Aorta (tissue), 5 donors: ENCODE results near the gene DNAH8. TPM values are rescaled to one million over a fixed set of nuclear protein-coding genes. Genes with fewer than 3 reads are reported as not detected.
"Not testable (repeated sequence)": the region's sequence is repeated elsewhere in the genome, so short reads cannot be mapped to it uniquely, and the experiment has no call there.

ENCODE experiments used
- ATAC-seq: fragments of 200-7000 bp; cut with Tn5 transposase; one replicate; pipeline ENCODE4 v1.9.1; 2022; ENCODE audit warnings: moderate library complexity; ENCODE audit not compliant: low FRiP score
- DNase-seq, 2 donors: peaks; one replicate each; pipeline ENCODE4 v3.0.0-alpha.2; 2020
- H3K27ac ChIP-seq, 2 donors: one replicate each; pipeline ENCODE4 v1.5.1; 2013; ENCODE audit warnings: low read length in 2 of 2, mild to moderate bottlenecking in 2 of 2, moderate library complexity in 2 of 2, control low read depth in 1 of 2, inconsistent platforms in 1 of 2, low read depth in 1 of 2
- H3K27me3 ChIP-seq, 2 donors: one replicate each; pipeline ENCODE4 v1.6.1; 2013; ENCODE audit warnings: control low read depth in 1 of 2, low read length in 1 of 2, mild to moderate bottlenecking in 1 of 2, moderate library complexity in 1 of 2; ENCODE audit not compliant: insufficient read depth in 2 of 2, control insufficient read depth in 1 of 2
- H3K36me3 ChIP-seq, 2 donors: one replicate each; pipeline ENCODE4 v1.6.1; 2013; ENCODE audit warnings: control low read depth in 1 of 2, low read length in 1 of 2, mild to moderate bottlenecking in 1 of 2; ENCODE audit not compliant: insufficient read depth in 2 of 2, control insufficient read depth in 1 of 2
- H3K4me1 ChIP-seq, 2 donors: one replicate each; pipeline ENCODE4 v1.6.1; 2013; ENCODE audit warnings: low read length in 2 of 2, control low read depth in 1 of 2, mild to moderate bottlenecking in 1 of 2, moderate library complexity in 1 of 2; ENCODE audit not compliant: insufficient read depth in 2 of 2, control insufficient read depth in 1 of 2
- H3K4me3 ChIP-seq, 2 donors: one replicate each; pipeline ENCODE4 v1.5.1; 2013; ENCODE audit warnings: low read length in 2 of 2, control low read depth in 1 of 2, mild to moderate bottlenecking in 1 of 2
- H3K9me3 ChIP-seq: one replicate; pipeline ENCODE4 v1.6.1; 2013; ENCODE audit warnings: mild to moderate bottlenecking, low read length; ENCODE audit not compliant: control insufficient read depth
- WGBS, 2 donors: extraction: QIAGEN DNeasy Blood & Tissue Kit; methylation state at CpG; one replicate each; pipeline ENCODE4 v1.1.7; 2013; 5-methylcytosine and 5-hydroxymethylcytosine counted together
- intact Hi-C, 2 donors: fragments of 100-400 bp; cut with DNase I; formaldehyde crosslinking; loops; one replicate each; pipeline versions ENCODE4 v1.14.2 to v1.15.0; 2022
- polyA plus RNA-seq, 2 donors: library from polyadenylated mRNA; stranded (reverse); fragments of 200-250 nt; gene quantifications; one replicate each; pipeline ENCODE4 v1.2.3, GENCODE V29; 2013
- total RNA-seq, 2 donors: library from RNA; stranded (reverse); fragmentation: NEBNext Ultra II Directional; extraction: Animal tissue kit (Norgen Biotek cat#: 25700); gene quantifications; one replicate each; pipeline ENCODE4 v1.2.1, GENCODE V29; 2021
- donor health status: healthy with polysubstance abuse.
- donor health status: Bipolar disorder and iron deficiency.
- donor health status: DM: no; HTN: no; CAD: no.
- donor health status: DM: no; HTN: no; CAD: no.
- donor health status: DM: yes; HTN: yes; CAD: no.

Gene DNAH8
- total and polyA plus RNA-seq, 4 donors = under 0.01 to 0.03 (median 0.03) TPM; not detected in 1

DNA sequence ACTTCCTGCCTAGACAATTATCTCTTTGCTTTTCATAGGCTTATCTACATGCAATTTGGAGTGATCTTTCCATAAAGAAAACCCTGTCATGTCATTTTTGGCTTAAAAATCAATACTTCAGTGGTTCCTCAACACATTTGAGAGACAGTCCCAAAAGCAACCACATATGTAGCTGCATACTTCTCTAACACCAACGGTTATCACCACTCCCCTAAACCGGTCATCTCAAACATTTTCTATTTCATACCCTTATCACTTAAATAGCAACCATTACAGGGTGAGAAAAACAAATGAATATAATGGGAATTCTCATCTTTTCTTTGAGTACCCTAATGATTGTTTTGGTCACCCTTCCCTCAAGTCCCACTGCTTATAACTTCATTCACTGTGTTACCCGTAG, 17.3 kb upstream of the DNAH8 start:
- whole genome bisulfite sequencing, 2 donors = 84 to 88% methylated on average over 3 of the region's 3 CpGs
- Histone ChIP-seq H3K4me1 (no peaks in the 10 kb centered on the region), H3K27ac (no peak overlapping the region), H3K36me3 (no peaks in the 10 kb centered on the region), H3K9me3 (no peaks in the 10 kb centered on the region), H3K27me3 (no peaks in the 10 kb centered on the region), H3K4me3 (no peak overlapping the region)
- DNase-seq = no peak
- no peak for ATAC-seq
- intact Hi-C loops = no loop called here

DNA sequence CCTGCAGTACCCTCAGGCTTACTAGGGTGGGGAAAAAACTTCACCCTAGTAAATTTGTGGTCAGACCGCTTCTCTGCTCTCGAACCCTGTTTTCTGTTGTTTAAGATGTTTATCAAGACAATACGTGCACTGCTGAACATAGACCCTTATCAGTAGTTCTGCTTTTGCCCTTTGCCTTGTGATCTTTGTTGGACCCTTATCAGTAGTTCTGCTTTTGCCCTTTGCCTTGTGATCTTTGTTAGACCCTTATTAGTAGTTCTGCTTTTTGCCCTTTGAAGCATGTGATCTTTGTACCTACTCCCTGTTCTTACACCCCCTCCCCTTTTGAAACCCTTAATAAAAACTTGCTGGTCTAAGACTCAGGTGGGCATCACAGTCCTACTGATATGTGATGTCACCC, 15.4 kb upstream of the DNAH8 start:
- ATAC-seq, H3K36me3 ChIP-seq, H3K4me3 ChIP-seq, H3K4me1 ChIP-seq, H3K27ac ChIP-seq, intact Hi-C loops, H3K27me3 ChIP-seq, H3K9me3 ChIP-seq, DNase-seq: not testable (repeated sequence)
- 85 to 94% methylated on average over 3 of the region's 3 CpGs for WGBS, 2 donors

GRCh38 chr6:38701551-38701950, 13.6 kb upstream of the DNAH8 start:
- Histone ChIP-seq H3K27ac (no peak overlapping the region), H3K4me1 (no peaks in the 10 kb centered on the region), H3K36me3 (no peaks in the 10 kb centered on the region), H3K27me3 (no peaks in the 10 kb centered on the region), H3K4me3 (no peak overlapping the region), H3K9me3 (no peaks in the 10 kb centered on the region)
- DNase-seq = no peak
- intact Hi-C loops = no loop called here
- WGBS, 2 donors = 83 to 99% methylated on average over 3 of the region's 3 CpGs
- ATAC-seq = no peak

- DNase-seq (peak; percentile 98 to 99), ATAC-seq (peak; percentile 100)
- H3K4me3 ChIP-seq = peak within 1 kb of the TSS; percentile 51 to 87
- peak within 1 kb of the TSS in 1 of 2 donors; percentile 71 for H3K27ac ChIP-seq
- intact Hi-C loops = no loop called here
- no peaks in the 10 kb centered on the region for H3K27me3 ChIP-seq
- H3K9me3 ChIP-seq = no peaks in the 10 kb centered on the region
- 0 to 1% methylated on average over 53 of the region's 53 CpGs for WGBS, 2 donors
- H3K4me1 ChIP-seq = no peaks in the 10 kb centered on the region
- H3K36me3 ChIP-seq = no peaks in the 10 kb centered on the region
These were observed 12.3 kb upstream of the DNAH8 start, which contains the start of gene GLO1 for GRCh38 chr6:38702558-38703397. Gene GLO1, minus strand, starts transcription at chr6:38703145. Its CDS starts 91 bp downstream, at chr6:38703054.

GRCh38 chr6:38703949-38704590, 11.0 kb upstream of the DNAH8 start:
- 67 to 73% methylated on average over 5 of the region's 5 CpGs for WGBS, 2 donors
- intact Hi-C loops = no loop called here
- no peaks in the 10 kb centered on the region for H3K27me3 ChIP-seq
- DNase-seq = no peak
- ATAC-seq = no peak
- H3K27ac ChIP-seq = no peak overlapping the region
- no peak overlapping the region for H3K4me3 ChIP-seq
- H3K4me1 ChIP-seq = no peaks in the 10 kb centered on the region
- no peaks in the 10 kb centered on the region for H3K36me3 ChIP-seq
- no peaks in the 10 kb centered on the region for H3K9me3 ChIP-seq

DNA sequence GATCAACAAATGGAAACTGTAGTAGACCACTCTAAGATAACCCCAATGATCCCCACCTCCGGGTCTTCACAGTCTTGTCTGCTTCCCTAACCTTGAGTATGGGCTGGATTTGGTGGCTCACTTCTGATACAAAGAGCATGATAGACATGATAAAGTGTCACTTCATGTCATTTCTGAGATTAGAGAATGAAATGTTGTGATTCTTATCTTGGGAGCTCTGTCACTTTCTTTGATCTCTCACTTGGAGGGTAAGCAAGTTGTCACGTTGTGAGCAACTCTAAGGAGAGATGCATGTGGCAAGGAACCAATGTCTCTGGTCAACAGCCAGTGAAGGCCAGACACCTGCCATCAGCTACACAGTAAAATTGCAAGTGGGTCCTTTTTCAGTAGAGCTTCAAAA, 9.2 kb upstream of the DNAH8 start:
- no peak for ATAC-seq
- Histone ChIP-seq H3K9me3 (no peaks in the 10 kb centered on the region), H3K4me3 (no peak overlapping the region), H3K36me3 (no peaks in the 10 kb centered on the region), H3K4me1 (no peaks in the 10 kb centered on the region), H3K27me3 (no peaks in the 10 kb centered on the region), H3K27ac (no peak overlapping the region)
- intact Hi-C loops = no loop called here
- DNase-seq = no peak
- WGBS, 2 donors = 77 to 80% methylated on average over 2 of the region's 2 CpGs

DNA sequence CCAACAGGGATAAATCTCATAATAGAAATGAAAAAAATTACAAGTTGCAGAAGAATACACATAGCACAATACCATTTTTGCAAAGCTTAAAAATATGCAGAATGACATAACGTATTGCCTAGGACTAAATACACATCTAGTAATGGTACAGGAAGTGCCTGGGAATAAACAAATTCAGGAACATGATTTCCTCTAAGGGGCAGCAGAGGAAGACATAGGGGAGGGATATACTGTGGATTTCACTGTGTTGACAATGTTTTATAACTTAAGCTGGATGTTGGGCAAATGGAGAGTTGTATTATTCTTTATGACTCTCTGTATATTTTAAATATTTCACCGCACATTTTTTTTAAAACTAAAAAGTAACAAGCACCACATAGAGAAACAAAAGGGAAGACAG, 6.6 kb upstream of the DNAH8 start:
- ATAC-seq (no peak), DNase-seq (no peak)
- Histone ChIP-seq H3K27ac (no peak overlapping the region), H3K4me1 (no peaks in the 10 kb centered on the region), H3K27me3 (peaks cover 0 to 3% of the 10 kb centered on the region in 2 donors), H3K36me3 (no peaks in the 10 kb centered on the region), H3K9me3 (no peaks in the 10 kb centered on the region), H3K4me3 (no peak overlapping the region)
- intact Hi-C loops = no loop called here
- WGBS, 2 donors = 34 to 35% methylated on average over 2 of the region's 2 CpGs

- Histone ChIP-seq H3K36me3 (no peaks in the 10 kb centered on the region), H3K9me3 (no peaks in the 10 kb centered on the region), H3K4me3 (no peak overlapping the region), H3K4me1 (no peaks in the 10 kb centered on the region), H3K27me3 (peaks cover 0 to 3% of the 10 kb centered on the region in 2 donors), H3K27ac (no peak overlapping the region)
- DNase-seq (no peak), ATAC-seq (no peak)
- intact Hi-C loops = no loop called here
- 66 to 73% methylated on average over 6 of the region's 6 CpGs for WGBS, 2 donors
These were observed 1.3 kb upstream of the DNAH8 start for GRCh38 chr6:38713812-38714211.
